ENCODE results near the gene WNT3A.
"Not testable (repeated sequence)": the region's sequence is repeated elsewhere in the genome, so short reads cannot be mapped to it uniquely, and the experiment has no call there.

The WNT3A gene

DNA sequence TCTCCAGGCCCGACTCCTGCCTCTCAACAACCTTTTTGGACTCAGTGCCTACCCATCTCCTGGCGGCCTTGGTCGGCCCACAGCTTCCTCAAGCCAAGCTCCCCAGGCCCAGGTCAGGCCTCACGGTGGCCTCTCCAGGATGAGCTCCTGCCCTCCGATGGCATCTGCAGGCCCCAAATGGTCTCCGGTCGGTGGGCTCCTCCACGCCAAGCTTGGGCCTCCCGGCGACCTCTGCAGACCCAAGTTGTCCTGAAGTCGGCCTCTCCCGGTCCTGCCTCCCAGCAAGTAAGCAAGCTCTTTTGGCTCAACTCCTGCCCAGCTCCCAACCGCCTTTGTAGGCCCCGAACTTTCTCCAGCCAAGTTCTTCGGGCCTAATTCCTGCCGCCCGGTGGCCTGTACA lies 35.6 kb upstream of the WNT3A start:
- not testable (repeated sequence) for H3K9me3 ChIP-seq (ENCODE audit: control insufficient read depth, low read length); H3K4me1 ChIP-seq; H2AFZ ChIP-seq

DNA sequence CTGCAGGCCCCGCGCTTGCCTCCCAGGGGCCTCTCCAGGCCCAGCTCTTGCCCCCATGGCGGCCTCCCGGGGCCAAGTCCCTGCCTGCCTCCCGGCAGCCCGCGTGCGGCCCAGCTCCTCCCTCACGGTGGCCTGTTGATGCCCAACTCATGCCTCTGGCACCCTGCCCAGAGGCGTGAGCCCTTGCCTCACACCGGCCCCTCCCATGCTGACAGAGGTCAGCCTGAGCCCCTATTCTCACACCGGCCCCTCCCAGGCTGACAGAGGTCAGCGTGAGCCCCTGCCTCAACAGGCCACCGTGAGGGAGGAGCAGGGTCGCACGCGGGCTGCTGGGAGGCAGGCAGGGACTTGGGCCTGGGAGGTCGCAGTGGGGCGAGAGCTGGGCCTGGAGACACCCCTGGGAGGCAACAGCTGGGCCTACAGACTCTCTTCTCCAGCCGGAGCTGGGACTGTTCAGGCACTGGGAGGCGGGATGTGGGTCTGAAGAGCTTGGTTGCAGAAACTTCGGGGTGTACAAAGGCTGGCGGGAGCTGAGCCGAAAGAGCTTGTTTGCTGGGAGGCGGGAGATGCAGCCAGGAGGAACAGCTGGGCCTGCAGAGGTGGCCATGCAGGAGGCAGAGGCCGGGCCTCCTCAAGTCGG lies 35.0 kb upstream of the WNT3A start:
- not testable (repeated sequence) for H3K36me3 ChIP-seq (ENCODE audit: control insufficient read depth, insufficient read depth, low read length); H3K9me3 ChIP-seq (ENCODE audit: control insufficient read depth, low read length); H2AFZ ChIP-seq; H3K27ac ChIP-seq; H3K4me3 ChIP-seq (ENCODE audit: low read depth, low read length); H3K9ac ChIP-seq; H3K4me1 ChIP-seq; H3K27me3 ChIP-seq (ENCODE audit: control insufficient read depth, insufficient read depth, low read length); H3K4me2 ChIP-seq (ENCODE audit: low read length); H3K79me2 ChIP-seq

More for the DNA sequence above, 35.6 kb upstream of the WNT3A start:
- not testable (repeated sequence) for H3K4me3 ChIP-seq (ENCODE audit: low read depth, low read length); H3K36me3 ChIP-seq (ENCODE audit: control insufficient read depth, insufficient read depth, low read length); H3K9ac ChIP-seq; H3K27ac ChIP-seq; H3K4me2 ChIP-seq (ENCODE audit: low read length); H3K79me2 ChIP-seq; H3K27me3 ChIP-seq (ENCODE audit: control insufficient read depth, insufficient read depth, low read length)

GRCh38 chr1:227972283-227972679 lies 34.5 kb upstream of the WNT3A start:
- H3K79me2 ChIP-seq; H3K36me3 ChIP-seq (ENCODE audit: control insufficient read depth, insufficient read depth, low read length); H3K9ac ChIP-seq: not testable (repeated sequence)

GRCh38 chr1:227972843-227973374 lies 33.9 kb upstream of the WNT3A start:
- H3K36me3 ChIP-seq (ENCODE audit: control insufficient read depth, insufficient read depth, low read length); H3K27me3 ChIP-seq (ENCODE audit: control insufficient read depth, insufficient read depth, low read length); H3K4me3 ChIP-seq (ENCODE audit: low read depth, low read length); H3K27ac ChIP-seq; H3K4me2 ChIP-seq (ENCODE audit: low read length); H2AFZ ChIP-seq; H3K9ac ChIP-seq; H3K4me1 ChIP-seq; H3K9me3 ChIP-seq (ENCODE audit: control insufficient read depth, low read length); H3K79me2 ChIP-seq: not testable (repeated sequence)

More at GRCh38 chr1:227972283-227972679, 34.5 kb upstream of the WNT3A start:
- not testable (repeated sequence) for H2AFZ ChIP-seq; H3K27me3 ChIP-seq (ENCODE audit: control insufficient read depth, insufficient read depth, low read length); H3K9me3 ChIP-seq (ENCODE audit: control insufficient read depth, low read length); H3K4me3 ChIP-seq (ENCODE audit: low read depth, low read length); H3K27ac ChIP-seq; H3K4me2 ChIP-seq (ENCODE audit: low read length); H3K4me1 ChIP-seq

- H3K4me2 ChIP-seq (ENCODE audit: low read length); H3K79me2 ChIP-seq; H3K4me3 ChIP-seq (ENCODE audit: low read depth, low read length); H3K4me1 ChIP-seq; H3K9me3 ChIP-seq (ENCODE audit: control insufficient read depth, low read length); H3K27me3 ChIP-seq (ENCODE audit: control insufficient read depth, insufficient read depth, low read length); H2AFZ ChIP-seq; H3K36me3 ChIP-seq (ENCODE audit: control insufficient read depth, insufficient read depth, low read length); H3K9ac ChIP-seq; H3K27ac ChIP-seq: not testable (repeated sequence)
Observed at GRCh38 chr1:227973724-227974288, 33.0 kb upstream of the WNT3A start.

DNA sequence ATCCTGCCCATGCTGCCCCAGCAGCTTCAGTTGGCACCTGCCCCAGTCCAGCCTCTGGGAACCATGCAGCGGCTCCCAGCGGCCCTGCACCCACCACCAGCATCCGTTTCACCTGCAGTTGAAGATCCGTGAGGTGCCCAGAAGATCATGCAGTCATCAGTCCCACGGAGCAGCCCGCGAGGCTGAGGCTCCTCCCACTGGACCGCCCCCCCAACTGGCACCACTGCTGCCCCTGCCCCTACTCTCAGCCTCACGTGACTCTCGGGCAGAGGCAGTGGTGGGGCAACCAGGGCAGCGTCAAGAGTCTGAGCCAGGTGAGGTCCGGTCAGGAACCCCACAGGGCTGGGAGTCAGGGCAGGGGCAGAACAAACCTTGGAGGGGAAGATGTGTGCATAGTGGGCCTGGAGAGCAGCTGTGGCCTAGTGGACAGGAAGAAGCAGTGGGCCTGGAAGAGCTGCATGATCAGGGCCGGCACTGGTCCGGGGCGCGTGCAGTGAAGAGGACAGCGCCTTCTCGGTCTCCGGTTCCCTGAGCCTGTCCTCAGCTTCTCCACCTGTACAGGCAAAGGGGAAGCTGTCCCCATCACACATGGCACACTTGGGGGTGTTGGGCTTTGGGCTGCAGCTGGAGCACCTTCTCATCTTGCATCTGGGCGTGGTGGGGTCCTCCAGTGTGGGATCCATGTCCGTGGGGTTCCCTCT lies 31.1 kb upstream of the WNT3A start:
- not testable (repeated sequence) for H3K27me3 ChIP-seq (ENCODE audit: control insufficient read depth, insufficient read depth, low read length); H3K36me3 ChIP-seq (ENCODE audit: control insufficient read depth, insufficient read depth, low read length); H2AFZ ChIP-seq; H3K27ac ChIP-seq; H3K9ac ChIP-seq; H3K4me3 ChIP-seq (ENCODE audit: low read depth, low read length); H3K79me2 ChIP-seq; H3K4me1 ChIP-seq; H3K9me3 ChIP-seq (ENCODE audit: control insufficient read depth, low read length); H3K4me2 ChIP-seq (ENCODE audit: low read length)

- Histone ChIP-seq H3K27me3 (ENCODE audit: control insufficient read depth, insufficient read depth, low read length) (no peaks in the 10 kb centered on the region), H3K36me3 (ENCODE audit: control insufficient read depth, insufficient read depth, low read length) (no peaks in the 10 kb centered on the region), H3K79me2 (no peaks in the 10 kb centered on the region), H3K4me3 (ENCODE audit: low read depth, low read length) (no peak overlapping the region), H3K4me2 (ENCODE audit: low read length) (no peak overlapping the region), H3K9me3 (ENCODE audit: control insufficient read depth, low read length) (no peaks in the 10 kb centered on the region), H3K4me1 (no peaks in the 10 kb centered on the region), H3K9ac (no peak overlapping the region), H3K27ac (no peak overlapping the region), H2AFZ (no peak overlapping the region)
- TF ChIP-seq CTCF (IDR thresholded peaks at IDR 0.05), result no peak
Observed at GRCh38 chr1:227987181-227987580, 19.6 kb upstream of the WNT3A start.

Measured in parathyroid adenoma (tissue), 2 donors.